Activated naive CD4-positive, alpha-beta T cell treated with anti-CD3 and anti-CD28 coated beads, Interleukin-2, amount 50 U/mL, for 16 hours (primary cell): ENCODE measurements around the gene TSPAN12.

Experiments used
- DNase-seq: peaks from one replicate; pipeline ENCODE4 v3.0.0-alpha.2; 2020

The TSPAN12 gene

DNA sequence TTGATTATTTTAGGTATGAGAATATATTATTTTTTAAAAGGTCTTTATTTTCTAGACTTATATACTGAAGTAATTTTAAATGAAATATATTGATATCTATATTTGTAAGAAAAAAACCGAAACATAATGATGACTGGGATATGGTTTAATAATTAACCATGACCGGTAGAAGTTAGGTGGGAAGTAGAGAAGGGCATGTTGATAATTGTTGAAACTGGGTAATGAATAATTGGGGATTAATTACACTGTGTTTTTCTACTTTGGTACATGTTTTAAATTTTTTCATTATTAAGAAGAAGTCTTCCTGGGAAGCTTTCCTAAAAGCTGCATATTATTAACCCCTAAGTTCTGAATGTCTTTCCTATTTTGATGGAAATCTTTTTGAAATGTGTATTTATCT is 16.3 kb downstream of the TSPAN12 start:
- no peak for DNase-seq

DNA sequence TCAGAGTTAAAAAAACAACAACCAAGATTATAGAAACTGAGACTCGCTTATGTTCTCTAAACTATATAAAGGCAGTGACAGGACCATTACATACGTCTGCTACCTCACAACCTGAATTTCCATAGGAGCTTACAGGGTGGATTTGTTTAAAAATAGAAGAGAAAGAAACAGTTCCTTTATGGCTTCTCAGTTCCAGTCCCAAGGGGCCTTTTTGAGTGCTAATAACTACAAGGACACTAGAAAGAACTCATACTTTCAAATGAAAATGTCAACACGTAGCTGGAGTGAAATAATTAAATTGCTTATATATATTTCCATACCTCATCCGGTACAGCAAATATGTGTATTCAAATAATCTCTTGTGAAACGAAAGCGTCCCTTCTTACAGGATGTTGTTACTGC is 19.7 kb downstream of the TSPAN12 start:
- no peak for DNase-seq

DNA sequence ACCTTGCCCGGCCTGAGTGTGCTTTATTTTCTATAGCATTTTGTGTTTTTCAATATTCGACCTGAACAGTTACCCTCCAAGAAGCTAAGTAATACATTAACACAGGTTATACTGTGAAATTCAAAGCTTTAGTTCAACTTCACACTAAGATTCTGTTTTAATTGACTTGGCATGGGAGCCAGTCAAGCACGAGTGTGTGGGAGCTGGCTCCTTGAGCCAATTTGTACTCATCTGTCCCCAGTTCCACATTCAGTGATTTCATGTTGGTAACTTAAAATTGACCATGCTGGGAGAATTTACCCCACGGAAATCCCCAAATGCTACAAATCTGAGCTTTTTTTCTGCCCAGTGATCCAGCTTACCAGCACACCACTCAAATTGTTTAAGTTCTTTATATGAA is 20.3 kb downstream of the TSPAN12 start:
- DNase-seq = no peak

DNA sequence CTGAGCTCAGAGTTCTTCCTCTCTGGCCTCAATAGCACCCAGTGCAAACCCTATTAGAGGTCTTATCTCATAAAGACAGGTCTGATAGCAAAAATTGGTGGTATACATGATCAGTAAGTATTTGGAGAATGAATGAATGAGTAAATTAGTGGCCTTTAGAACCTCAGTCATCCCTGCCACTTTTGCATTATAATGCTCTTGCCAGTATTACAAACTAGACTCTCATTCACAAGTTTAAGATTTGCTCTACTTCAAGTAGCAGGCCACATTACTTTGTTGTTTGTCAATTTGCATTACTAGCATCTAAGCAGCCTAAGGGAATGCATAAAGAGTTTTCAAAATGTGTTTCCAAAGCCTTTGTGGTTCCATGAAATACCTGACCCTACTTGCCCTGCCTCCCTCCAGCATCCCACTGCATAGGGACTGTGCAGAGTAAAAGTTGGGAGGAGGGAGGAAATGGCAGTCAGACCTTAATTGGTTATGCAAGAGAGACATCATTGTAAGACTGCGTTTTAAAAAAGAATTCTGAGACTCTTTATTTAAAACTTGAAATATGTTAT is 21.3 kb downstream of the TSPAN12 start:
- no peak for DNase-seq

DNA sequence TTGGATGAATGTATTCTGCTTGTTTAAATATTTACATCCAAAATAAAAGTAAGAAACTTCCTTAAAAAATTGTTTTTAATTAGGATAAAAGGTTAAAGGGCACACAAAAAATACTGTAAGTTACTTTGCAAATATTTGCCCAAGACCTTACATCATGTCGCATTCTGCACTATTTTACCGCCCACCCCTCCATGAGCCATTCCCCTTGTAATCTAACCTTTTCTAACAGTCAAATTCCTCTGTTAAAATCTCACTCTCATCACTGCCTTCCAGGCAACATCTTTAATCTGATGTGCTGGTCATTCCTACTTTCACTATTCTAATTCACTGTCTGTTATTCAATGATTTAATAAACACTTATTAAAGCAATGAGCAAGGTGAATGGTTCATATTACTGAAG is 23.2 kb downstream of the TSPAN12 start:
- DNase-seq = no peak

DNA sequence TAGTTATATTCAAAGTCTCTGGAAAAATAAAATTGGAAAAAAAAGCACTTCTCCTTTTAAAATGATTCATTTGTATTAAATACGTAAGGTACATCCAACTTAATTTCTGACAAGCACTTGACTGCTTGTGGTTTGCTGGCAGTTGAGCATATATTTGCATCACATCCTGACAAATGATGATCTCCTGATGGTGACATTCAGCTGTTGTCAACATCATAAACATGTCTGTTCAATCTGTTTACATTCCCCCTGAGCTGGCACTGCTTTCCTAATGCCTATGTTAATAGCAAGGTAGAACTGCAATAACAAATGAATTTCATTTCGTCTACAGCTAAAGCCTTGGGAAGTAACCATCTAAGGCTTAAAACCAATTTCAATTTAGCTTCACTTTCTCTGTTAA is 24.4 kb downstream of the TSPAN12 start:
- no peak for DNase-seq

DNA sequence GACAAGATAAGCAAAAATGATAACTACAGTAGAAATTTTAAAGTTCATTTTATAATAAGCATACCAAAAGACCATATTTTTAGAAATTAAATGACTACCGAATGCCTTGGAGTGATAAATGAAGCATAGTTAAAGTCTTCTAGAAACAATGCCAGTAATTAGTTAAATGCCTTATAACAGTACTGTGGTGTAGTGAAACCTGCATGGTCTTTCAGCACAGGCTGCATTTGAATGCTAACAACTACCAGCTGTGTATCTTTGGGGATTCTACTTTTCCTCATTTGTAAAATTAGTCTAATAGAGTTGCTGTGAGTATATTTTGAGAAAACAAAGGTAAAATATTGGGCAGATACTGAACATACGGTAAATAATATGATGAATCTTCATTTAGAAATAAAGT is 25.1 kb downstream of the TSPAN12 start:
- no peak for DNase-seq

DNA sequence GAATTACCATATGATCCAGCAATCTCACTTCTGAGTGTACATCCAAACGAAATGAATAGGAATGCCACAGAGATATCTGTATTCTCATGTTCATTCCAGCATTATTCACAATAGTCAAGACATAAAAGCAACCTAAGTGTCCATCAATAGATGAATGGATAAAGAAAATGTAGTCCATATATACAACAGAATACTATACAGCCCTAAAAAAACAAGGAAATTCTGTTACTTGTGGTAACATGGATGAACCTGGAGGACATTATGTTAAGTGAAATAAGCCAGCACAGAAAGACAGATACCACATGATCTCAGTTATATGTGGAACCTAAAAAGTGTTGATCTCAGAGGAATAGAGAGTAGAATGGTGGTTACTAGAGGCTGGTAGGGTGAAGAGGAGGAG is 26.7 kb downstream of the TSPAN12 start:
- DNase-seq = no peak

DNA sequence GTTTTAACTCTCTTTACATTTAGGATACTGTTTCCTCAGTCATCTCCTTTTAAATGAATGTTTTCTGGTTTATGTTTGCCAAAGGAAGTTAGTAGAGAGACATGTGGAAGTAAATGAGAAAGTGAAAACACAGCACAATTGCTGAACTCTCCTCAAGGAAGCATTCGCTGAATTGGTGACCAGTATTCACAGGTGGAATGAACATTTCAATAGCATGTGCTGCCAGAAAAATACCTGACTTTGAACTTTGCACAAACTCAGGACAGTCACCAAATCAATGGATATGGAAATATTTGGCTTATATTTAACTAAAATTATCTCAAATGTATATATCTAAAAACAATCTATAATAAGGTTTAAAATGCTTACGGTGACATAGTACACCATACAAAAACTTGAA is 28.5 kb downstream of the TSPAN12 start:
- no peak for DNase-seq

DNA sequence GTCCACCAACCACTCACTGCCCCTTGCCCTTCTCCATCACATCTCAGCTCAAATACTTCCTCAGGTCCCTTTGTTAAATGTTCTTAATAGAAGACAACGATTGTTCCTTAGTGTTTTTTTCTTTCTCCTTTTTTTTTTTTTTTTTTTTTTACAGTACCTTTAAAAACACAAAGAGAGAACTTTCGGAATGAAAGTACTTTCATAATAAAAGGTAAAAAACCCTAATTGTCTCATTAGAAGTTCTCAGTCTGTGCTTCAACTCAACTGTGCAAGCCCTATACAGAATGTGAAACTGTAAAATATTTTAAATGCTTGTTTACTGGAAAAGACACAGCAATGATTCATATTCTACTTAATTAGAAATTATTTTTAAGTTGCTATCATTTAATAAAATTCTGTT is 29.4 kb downstream of the TSPAN12 start:
- no peak for DNase-seq

DNA sequence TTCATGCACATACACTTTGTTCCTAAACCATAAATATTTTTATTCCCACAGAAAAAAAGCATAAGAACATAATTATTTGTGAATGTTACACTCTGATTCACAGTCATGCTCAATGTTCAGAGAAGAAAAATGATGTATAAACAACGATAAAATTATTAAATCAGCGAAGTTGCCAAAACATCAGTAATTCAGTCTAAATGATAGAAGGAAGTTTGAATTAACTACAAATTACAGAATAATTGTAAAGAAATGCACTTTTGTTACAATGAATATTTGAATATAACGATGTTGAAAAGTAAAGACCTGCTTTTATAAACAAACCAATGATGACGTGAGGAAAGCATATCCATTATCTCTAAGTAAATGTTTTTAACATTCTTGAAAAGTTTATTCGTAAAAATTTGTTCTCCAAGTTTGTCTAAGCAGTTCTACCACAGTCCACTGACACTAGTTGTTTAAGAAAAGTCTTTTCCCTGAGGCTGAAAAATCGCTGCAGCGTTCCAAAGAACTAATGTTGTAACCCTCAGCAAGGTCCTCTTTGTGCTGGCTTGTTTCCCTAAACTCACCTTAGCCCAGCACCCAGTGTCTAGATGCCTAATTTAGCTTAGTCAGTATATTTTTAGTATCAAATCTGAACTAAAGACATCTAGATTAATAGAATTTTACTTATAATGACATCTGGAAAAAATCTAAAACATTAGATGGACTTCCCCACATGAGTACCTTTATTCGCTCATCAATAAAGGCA is 30.4 kb downstream of the TSPAN12 start:
- no peak for DNase-seq

DNA sequence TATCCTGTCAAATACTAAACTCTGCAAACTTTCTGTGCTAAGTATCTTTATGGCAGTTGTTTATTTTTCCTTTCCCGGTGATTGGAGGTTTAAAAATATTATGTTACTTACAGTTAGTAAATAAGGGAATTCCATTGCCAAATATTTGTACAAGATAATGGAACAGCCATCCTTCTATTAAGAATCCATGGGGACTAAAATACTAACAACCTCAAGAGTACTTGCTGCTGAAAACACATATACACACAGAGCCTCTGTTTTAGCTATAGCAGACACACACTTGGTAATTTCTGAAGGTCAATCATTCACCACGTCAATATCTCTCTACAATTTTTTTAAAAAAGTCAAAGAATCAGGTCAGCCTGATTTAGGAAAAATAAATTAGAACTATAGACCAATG is 32.4 kb downstream of the TSPAN12 start:
- DNase-seq = no peak

DNA sequence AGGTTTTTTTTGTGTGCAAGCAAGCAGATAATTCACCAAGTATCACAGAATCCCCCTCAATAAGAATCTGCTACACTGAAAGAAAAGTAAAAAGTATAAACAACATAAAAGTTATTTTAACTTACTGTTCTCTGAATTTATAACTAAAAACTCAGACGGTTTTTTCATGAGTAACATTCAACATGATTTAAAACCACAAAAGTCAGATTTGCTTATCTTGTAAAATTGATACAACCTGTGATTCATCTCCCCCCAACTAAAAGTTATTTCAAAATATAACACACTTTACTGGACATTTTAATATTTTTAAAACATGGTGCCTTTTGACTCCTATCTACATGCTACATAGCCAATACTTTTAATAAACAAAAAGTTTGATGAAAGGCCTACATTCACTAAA is 32.8 kb downstream of the TSPAN12 start:
- no peak for DNase-seq

DNA sequence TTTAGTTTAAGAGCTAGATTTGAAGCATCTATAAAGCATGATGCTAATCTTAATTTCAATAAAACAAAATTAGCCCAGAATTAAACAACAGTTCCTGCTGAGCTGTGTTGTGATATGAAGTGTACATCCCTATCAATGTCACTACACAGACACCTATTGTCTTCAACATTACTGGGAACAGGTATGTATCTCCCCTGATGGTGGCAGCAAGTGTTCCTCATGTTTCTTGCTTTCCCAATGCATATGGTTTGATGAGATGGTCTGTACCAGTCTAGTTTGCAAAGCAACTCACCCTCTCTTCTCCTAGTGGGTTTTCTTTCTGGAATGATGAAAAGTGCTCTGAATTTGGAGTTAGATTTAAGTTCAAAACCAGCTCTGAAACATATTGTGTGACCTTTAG is 38.1 kb downstream of the TSPAN12 start:
- DNase-seq = no peak

DNA sequence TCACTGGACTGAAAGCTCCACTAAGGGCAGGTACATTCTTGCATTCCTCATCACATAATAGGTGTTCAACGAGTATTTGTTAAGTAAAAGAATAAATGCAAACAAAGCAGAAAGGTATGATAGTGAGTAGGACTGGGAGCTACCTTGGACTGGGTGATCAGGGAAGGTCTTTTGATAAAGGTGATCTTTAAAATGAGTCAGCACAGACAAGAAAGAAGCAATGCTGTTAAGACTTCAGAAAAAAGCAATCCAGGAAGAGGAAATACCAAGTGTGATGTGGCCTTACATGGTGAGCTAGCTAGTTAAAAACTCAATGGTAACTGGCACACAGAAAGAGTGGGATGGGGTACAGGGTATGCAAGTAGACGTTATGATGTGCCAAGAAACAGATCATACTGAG is 40.1 kb downstream of the TSPAN12 start:
- no peak for DNase-seq

DNA sequence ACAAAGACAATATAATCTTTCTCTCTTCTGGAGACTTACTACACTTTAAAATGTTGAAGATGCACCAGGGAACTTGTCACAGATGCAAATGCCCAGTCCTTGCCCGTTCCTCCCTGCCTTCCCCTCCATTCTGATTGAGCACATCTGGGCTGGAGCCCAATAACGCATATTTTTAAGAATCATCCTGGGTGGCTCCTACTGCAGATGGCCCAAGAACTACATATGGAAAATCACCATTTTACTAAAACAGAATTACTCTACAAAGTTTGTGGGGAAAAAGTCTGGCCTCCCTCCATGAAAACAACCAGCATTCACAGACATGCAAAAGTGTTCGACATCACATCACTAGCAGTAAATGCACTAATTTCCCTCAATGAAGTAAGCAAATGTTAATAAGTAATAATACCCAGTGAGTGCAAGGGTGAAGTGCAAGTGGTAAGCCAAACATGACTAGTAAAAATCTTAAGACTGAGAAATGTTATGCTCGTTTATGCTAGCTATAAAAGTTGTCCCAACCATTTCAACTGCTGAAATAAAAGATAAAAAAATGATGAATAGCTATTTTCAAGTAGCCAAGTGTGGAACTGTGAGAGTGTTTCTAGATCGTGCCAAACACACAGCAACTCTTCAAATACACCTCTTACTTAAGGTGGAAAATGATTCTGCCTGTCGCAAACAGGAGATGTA is 43.5 kb downstream of the TSPAN12 start:
- DNase-seq = no peak

DNA sequence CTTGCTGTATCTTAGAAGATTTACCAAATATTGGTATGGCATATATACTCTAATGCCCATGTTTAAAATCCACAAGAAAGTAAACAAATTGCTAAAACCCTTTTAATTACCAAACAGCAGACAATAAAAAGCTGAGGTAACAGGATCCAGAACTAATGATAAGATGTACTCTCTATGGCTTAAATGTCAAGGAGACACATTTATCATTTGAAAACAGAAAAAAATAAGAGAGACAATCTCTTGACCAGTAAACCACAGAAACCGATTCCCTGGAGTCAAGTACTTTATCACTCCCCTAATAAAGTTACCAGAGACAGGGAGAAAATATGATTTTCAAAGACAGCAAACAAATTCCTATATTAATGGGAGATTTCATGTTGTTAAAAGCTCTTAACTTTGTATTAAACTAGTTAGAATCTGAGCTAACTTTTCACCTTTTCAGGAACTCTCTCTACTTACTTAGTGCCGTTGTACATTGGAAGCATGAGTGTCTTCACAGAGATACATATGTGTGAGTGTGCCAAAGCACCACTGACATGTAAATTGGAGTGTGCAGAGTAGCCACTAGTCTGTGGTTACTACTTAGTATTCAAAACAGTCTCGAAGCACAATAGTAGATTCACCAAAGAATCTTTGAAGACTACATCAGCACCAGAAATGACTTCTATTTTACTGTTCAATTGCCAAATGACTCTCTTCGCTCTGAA is 44.2 kb downstream of the TSPAN12 start:
- DNase-seq = no peak

DNA sequence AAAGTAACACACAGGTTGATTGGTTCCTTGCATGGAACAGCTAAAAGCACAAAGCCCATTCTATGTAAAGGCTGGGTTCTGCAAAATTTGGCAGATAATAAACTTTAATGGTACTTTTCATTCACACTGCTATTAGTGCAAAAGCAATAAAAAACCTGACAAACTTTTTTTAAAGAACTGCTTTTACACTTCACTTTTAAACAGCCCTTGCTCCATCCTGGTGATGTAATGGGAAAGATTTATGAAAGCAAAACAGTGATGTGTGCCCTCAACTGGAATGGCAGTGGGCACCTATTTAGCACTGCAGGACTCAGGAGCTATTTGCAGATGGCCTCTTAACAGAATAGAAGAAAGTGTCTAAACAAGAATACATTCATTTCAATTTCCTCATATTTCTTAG is 44.9 kb downstream of the TSPAN12 start:
- no peak for DNase-seq

DNA sequence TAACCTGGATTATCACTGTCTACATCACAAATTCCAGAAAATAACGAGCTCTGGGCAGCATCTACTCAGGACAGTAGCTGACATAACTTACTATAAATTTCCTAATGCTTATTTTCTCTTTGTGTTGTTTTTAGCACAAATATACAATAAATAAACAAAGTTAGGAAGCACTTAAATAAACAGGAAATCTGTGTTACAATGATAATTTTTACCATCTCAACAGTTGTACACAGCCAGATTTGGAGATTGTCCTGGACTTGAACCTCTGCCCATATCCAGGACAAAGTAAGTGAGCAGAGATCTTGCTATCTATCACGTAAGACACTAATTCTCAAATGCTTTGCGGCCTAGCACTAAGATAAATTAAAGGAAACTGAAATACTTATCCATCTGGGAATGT is 48.7 kb downstream of the TSPAN12 start:
- no peak for DNase-seq

DNA sequence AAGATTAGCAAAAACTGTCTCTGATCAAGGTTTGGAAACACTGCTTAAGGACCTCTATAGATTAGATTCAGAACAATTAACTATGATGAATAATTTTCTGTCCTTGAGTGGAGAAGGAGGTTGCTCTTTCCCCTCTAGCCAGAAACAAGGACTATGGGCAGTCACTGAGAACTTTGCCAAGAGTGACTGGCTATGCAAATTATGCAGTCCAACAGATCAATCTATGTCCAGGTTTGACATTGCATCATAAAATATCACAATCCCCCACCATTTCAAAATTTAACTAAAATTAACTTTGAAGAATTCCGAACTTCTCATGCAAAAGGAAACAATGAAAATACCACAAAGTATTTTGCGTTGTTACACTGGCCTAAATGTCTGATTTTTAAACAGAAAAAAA is 50.6 kb downstream of the TSPAN12 start:
- no peak for DNase-seq

DNA sequence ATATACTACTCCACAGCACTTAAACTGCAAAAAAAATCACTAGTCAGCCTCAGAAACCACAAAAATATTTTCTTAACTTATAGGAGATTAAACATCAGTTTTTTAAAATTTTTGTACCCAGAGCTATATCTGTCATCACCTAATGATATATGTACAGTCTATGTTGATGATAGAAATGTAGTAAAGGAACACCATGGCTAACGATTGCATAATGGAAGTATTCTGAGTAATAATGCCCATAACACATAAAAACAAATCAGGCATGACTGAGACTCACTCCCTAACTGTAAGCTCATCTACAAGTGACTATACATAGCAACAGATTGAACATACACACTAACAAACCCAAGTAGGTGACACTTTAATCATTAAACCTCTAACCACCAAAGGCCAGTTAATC is 51.3 kb downstream of the TSPAN12 start:
- DNase-seq = no peak

DNA sequence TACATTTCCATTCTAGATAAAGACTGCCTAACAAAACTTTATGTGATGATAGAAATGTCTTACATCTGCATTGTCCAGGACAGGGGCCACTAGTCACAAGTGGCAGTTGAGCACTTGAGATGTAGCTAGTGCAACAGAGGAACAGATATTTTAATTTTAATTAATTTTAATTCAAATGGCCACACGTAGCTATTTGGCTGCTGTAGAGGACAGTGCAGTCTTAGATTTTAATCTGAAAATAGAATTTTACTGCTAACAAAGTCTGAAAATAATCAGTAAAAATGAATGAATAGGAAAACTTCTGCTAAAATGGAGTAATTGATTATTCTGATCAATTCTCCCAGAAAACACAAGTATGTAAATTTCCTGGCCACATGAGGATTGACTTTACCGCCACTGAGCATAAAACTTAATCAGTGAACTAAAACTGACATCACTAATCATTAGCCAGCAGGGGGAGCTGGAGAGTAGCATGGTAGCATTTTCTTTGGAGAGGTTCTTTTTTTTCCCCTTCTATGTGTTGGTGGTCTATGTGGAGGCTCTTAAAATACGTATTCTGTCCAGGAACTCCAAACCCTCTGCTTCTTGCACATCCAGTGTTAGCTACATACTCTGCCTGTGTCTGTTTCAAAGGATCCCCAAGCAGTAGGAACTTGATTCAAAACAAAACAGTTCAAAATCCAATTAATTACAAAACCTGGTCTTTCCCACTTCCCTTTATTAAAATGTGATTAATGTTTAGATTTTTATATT is 52.1 kb downstream of the TSPAN12 start:
- DNase-seq = peak; percentile 37

DNA sequence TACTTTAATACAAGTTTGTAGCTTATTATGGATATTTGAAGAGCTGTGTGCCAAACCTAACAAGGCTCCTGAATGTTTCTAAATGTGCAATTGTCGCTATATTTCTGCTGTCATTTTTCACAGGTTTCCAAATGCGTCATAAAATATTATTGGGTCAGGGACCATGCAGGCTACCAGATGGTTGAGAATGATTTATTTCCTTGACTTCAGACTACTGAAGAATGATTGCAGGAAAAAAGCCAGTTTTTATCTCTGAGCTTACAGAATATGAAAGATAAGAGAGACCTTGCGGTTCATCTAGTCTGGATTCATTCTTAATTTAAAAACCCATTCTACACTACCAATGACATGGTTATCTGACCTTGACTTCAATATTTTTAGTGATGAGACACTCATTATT is 55.2 kb downstream of the TSPAN12 start:
- DNase-seq = no peak
